ENCODE measurements around the gene DMBX1.

DMBX1 gene

GRCh38 chr1:46506470-46507219 lies 17.0 kb downstream of the DMBX1 start:
- DNase-seq (ENCODE audit: low spot score): no peak

- DNase-seq (ENCODE audit: low spot score): no peak
These were observed 19.1 kb downstream of the DMBX1 start for GRCh38 chr1:46508757-46509156.

GRCh38 chr1:46510341-46510997 lies 20.8 kb downstream of the DMBX1 start:
- DNase-seq (ENCODE audit: low spot score): no peak

- no peak for DNase-seq (ENCODE audit: low spot score)
These were observed 21.3 kb downstream of the DMBX1 start for GRCh38 chr1:46510998-46511365.

GRCh38 chr1:46512135-46512791 lies 22.6 kb downstream of the DMBX1 start:
- no peak for DNase-seq (ENCODE audit: low spot score)

GRCh38 chr1:46512792-46513190 lies 23.2 kb downstream of the DMBX1 start:
- no peak for DNase-seq (ENCODE audit: low spot score)

- DNase-seq (ENCODE audit: low spot score): no peak
These were observed 23.9 kb downstream of the DMBX1 start for GRCh38 chr1:46513536-46513935.

- DNase-seq (ENCODE audit: low spot score): no peak
These were observed 25.9 kb downstream of the DMBX1 start for GRCh38 chr1:46515576-46515975.

- no peak for DNase-seq (ENCODE audit: low spot score)
These were observed 26.7 kb downstream of the DMBX1 start for GRCh38 chr1:46516200-46516950.

- DNase-seq (ENCODE audit: low spot score): no peak
These were observed 27.5 kb downstream of the DMBX1 start for GRCh38 chr1:46517010-46517600.

- no peak for DNase-seq (ENCODE audit: low spot score)
These were observed 28.4 kb downstream of the DMBX1 start for GRCh38 chr1:46517932-46518498.

GRCh38 chr1:46519209-46519608 lies 29.6 kb downstream of the DMBX1 start:
- no peak for DNase-seq (ENCODE audit: low spot score)

- no peak for DNase-seq (ENCODE audit: low spot score)
These were observed 30.7 kb downstream of the DMBX1 start for GRCh38 chr1:46520063-46520911.

- no peak for DNase-seq (ENCODE audit: low spot score)
These were observed 31.8 kb downstream of the DMBX1 start for GRCh38 chr1:46521414-46521813.

- no peak for DNase-seq (ENCODE audit: low spot score)
These were observed 32.7 kb downstream of the DMBX1 start for GRCh38 chr1:46522184-46522968.

GRCh38 chr1:46522969-46523320 lies 33.3 kb downstream of the DMBX1 start:
- DNase-seq (ENCODE audit: low spot score): no peak

GRCh38 chr1:46523496-46524353 lies 34.1 kb downstream of the DMBX1 start:
- no peak for DNase-seq (ENCODE audit: low spot score)

GRCh38 chr1:46524843-46525242 lies 35.2 kb downstream of the DMBX1 start:
- DNase-seq (ENCODE audit: low spot score): no peak

Measured in D341Med (cell line).